Medulla oblongata (tissue), 1 donor: ENCODE results near the gene SNTB2.

Experiments used
- DNase-seq: peaks from one replicate; pipeline ENCODE4 v3.0.0-alpha.2; 2015; ENCODE audit errors: extremely low spot score

Gene SNTB2

GRCh38 chr16:69180011-69180338 is 7.0 kb upstream of the SNTB2 start:
- no peak for DNase-seq

DNA sequence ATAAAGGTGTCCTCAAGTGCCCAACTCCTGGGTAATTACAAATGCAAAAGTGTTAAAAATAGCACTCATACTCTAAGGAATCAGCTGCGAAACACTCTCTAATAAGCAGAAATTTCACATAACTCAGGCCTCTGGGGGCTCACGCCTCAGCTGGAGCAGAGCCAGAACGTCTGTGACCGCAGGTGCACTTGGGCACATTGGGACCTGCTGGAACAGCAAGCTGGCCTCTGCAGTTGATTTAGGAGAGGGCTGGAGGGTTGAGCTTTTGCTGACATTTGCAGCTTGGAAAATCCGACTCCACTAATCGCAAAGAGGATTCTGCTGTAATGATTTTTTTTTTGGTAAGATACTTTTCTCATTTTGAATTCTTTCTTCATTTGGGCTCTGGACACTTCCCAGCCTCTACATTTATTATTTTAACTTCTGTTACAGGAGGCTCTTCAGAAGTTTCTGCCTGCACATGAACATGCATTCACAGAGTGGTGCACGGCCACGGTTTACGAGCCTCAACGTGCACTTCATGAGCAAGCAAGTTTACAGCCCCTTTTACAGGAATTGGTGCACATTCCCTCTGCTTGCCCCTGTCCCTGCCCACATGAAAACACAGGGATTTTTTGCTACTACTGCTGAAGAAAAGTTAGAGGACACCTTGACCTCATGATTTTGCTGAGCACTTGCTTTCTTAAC is 4.1 kb upstream of the SNTB2 start:
- no peak for DNase-seq

GRCh38 chr16:69187446-69188235 is 677 bp downstream of the SNTB2 start:
- peak; percentile 32 for DNase-seq

- DNase-seq: peak; percentile 60
These were observed 1.2 kb downstream of the SNTB2 start for GRCh38 chr16:69188236-69188549.

DNA sequence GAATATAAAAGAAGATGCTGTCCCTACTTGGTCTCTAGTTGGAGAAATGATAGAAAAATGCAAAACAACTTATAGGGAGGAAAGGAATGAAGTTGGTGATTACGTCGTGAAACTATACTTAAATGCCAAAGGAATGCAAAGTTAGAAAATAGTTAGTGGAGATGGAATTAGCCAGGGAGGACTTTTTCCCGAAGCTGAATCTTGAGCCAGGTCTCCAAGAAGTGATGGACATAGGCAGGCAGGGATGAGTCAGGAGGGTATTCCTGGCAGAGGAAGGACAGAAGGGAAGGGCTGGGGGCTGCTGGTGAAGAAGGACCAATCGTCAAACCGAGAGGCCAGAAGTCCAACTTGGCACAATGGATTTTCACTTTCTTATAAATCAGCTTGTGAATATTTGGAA is 1.8 kb downstream of the SNTB2 start:
- DNase-seq: no peak

DNA sequence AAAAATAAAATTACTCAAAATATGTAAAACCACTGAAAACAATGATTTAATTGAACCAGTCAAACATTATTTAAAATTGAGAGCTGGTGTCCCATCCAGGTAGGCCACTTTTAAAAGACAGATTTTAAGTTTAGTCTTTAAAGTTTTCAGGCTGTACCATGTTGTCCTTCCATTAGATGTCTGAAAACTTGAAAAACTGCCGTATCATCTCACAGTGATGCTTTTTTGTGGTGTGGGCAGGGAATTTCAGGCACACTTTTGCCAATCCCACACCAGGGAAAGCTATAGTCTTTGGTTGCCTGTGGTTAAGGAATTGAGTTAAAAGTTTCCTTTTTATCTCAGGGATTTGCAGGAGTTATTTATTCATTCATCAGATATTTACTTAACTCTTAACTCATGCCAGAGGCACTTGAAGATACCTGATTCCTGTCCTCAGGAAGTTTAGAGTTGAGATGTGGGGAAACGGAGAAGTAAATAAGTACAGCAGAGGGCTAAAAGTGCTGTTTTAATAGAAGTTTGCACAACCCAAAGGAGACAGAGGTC is 3.2 kb downstream of the SNTB2 start:
- DNase-seq: no peak

- no peak for DNase-seq
These were observed 3.6 kb downstream of the SNTB2 start for GRCh38 chr16:69190598-69190997.

DNA sequence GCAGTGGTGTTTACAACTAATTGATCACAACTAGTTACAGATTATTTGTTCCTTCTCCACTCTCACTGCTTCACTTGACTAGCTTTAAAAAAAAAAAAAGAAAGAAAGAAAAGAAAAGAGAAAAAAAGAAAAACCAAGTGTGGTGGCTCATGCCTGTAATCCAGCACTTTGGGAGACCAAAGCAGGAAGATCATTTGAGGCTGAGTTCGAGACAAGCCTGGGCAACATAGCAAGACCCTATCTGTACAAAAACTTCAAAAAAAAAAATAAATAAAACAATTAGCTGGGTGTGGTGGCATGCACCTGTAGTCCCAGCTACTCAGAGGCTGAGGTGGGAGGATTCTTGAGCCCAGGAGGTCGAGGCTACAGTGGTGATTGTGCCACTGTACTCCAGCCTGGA is 4.2 kb downstream of the SNTB2 start:
- no peak for DNase-seq

- no peak for DNase-seq
These were observed 6.9 kb downstream of the SNTB2 start for GRCh38 chr16:69193855-69194254.

GRCh38 chr16:69194488-69194887 is 7.5 kb downstream of the SNTB2 start:
- DNase-seq: no peak

DNA sequence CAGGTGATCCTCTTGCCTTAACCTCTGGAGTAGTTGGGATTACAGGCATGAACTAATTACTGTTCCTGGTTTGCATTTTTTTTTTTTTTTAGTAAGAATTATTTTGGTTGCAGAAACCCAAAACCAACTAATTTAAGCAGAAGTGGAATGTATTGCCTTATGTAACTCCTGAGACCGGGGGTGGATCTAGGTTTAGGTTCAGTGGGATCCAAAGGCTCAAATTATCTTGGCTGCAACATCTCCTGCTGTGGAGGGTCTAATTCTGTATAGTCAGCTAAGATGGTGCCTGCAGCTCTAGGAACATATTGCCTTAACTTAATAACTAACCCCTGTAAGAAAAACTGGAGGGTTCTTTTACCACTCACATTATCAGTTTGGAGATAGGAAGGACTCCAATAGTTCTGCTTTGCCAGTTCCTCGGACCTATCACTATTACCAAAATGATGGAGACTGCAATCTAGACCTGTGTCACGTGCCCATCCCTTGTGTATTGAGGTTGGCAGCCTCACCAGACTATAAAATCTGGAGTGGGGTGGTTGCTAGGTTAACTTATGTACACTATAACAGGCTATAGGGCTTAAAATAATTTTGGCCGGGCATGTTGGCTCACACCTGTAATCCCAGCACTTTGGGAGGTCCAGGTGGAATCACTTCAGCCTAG is 8.5 kb downstream of the SNTB2 start:
- DNase-seq: no peak

- no peak for DNase-seq
These were observed 10.6 kb downstream of the SNTB2 start for GRCh38 chr16:69197573-69197972.

DNA sequence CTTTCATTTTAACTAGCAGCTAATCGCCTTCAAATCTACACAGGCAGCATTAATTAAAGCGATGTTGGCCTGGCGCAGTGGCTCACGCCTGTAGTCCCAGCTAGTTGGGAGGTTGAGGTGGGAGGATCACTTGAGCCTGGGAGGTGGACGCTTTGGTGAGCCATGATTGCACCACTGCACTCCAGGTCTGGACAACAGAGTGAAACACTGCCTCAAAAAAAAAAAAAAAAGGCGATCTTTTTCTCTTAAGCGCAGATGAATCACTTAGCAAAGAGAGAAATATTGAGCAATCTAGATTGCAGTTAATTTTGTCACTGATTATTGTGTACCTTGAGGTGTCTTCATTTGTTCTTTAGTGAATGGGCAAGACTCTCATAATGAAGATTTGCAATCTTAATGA is 12.4 kb downstream of the SNTB2 start:
- no peak for DNase-seq

DNA sequence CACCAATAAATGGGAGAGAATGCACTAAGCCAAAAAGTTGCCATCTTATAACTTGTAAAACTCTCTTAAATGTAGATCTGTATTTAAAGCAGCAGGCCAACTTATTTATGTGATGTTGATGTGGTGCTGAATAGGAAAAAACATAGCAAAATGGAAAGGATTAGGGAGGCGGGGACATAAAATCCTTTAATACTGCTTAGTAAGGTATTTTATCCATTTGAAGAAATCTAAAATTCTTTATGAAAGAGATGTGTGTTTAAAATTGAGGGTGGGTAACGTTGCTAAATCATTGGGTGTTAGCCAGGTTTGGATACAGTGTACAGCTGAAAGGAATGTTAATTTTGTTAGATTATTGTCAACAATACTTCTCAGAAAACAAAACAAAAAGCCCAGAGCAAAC is 14.3 kb downstream of the SNTB2 start:
- no peak for DNase-seq

GRCh38 chr16:69201787-69202186 is 14.8 kb downstream of the SNTB2 start:
- no peak for DNase-seq

DNA sequence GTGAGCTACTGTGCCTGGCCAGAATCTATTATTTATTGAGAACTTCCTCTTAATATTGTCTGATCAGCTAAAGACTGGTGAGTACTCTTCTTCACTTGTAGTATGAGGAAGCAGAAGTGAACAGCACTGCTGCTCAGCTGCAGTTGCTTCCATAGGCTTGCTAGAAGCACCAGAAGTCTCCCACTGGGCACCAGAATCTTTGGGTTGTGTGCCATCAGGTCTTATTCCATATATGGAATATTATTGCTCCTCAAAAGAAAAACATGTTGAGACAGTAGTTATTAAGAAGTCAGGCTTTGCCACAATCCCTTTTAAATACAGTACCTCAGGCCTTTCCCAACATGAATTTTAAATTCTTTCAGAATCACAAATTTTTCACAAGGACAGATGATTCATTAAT is 17.2 kb downstream of the SNTB2 start:
- DNase-seq: no peak

DNA sequence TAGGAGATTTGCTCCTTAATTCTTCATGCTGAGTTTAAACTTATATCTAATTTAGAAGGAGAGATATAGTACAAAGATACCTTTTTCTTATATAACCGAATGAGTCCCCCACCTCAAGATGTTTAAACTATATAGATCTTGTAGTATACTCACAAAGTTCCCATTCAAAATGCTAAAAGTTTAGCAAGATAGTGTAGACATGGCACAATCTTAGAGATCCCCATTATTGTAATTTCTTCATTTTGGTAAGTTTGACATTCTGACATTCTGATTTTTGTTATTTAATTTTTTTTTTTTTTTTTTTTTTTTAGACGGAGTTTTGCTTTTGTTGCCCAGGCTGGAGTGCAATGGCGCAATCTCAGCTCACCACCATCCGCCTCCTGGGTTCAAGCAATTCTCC is 22.8 kb downstream of the SNTB2 start:
- no peak for DNase-seq

DNA sequence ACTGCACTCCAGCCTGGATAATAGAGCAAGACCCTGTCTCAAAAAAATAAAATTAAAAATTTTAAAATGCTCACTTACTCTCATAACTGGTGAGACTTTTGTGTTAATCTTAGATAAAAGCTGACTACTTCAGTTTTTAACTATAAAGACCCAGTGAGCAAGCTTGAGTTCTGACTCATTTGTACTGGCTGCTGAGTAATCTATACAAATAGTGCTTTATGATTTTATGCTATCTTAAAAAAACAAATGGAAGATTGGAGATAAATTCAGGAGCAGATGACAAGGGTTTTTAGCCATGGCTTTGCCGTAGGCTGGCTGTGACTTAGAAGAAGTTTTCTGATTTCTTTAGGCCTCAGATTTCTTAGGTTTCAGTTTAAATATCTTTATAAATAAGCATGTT is 30.5 kb downstream of the SNTB2 start:
- DNase-seq: no peak

GRCh38 chr16:69219279-69219678 is 32.3 kb downstream of the SNTB2 start:
- no peak for DNase-seq

DNA sequence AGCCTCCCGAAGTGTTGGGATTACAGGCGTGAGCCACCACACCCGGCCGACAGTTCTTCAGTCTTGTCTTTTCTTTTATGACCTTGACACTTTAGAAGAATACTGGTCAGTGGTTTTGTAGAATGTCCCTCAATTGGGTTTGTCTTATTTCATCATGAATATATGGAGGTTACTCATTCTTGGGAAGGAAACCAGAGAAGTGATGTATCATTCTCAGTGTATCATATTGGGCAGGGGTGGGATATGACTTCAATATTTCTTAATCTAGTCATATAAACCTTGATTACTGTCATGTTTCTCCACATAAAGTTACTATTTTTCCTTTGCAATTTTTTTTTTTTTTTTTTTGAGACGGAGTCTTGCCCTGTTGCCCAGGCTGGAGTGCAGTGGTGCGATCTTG is 36.9 kb downstream of the SNTB2 start:
- DNase-seq: no peak

GRCh38 chr16:69225121-69225520 is 38.2 kb downstream of the SNTB2 start:
- no peak for DNase-seq

DNA sequence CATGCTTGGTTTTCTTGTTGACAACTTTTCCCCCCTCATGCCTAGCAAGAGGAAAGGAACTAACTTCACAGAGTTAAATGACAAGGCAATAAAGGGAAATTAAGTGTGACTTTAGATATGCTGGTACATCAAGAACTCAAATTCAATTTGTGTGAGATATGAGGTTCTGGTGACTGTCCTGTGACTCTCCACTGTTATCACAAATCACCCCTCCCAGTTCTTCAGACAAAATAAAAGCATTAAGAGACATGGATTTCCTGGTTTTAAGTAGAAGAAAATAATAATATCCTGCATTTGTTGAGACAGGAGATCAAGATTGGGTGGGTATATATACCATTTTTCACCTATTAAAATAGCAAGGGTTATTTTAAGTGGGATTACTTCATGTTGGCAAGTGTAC is 46.2 kb downstream of the SNTB2 start:
- no peak for DNase-seq

DNA sequence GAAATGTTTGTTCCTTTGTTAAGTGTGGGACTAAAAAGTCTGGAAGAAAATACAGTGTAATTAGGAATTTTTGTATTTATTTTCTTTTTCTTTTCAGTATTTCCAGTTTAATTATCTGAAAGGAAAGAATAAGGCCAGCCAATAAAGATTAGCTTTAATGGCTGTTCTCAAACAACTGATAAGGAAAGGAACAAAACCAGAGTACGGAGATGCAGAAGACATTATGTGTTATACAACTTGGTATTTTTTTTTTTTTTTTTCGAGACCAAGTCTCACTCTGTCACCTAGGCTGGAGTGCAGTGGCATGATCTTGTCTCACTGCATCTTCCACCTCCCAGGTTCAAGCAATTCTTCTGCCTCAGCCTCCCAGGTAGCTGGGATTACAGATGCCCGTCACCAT is 47.5 kb downstream of the SNTB2 start:
- DNase-seq: no peak
